Kidney epithelial cell (primary cell): ENCODE results near the gene LCN12. TPM values are rescaled to one million over a fixed set of nuclear protein-coding genes. Genes with fewer than 3 reads are reported as not detected.

ENCODE experiments used
- DNase-seq: peaks from one replicate; pipeline ENCODE4 v3.0.0-alpha.2; 2010; ENCODE audit warnings: low read depth
- H3K27me3 ChIP-seq: 2 replicates; pipeline ENCODE4 v1.6.0; 2011; ENCODE audit warnings: low read length; ENCODE audit not compliant: control insufficient read depth, insufficient read depth
- H3K36me3 ChIP-seq: 2 replicates; pipeline ENCODE4 v1.5.1; 2011; ENCODE audit warnings: low read length; ENCODE audit not compliant: control insufficient read depth, insufficient read depth
- H3K4me3 ChIP-seq: 2 replicates; pipeline ENCODE4 v1.5.1; 2011; ENCODE audit warnings: low read depth, mild to moderate bottlenecking, control low read depth, low read length
- CTCF ChIP-seq: IDR thresholded peaks from 2 replicates; pipeline ENCODE4 v1.5.1; 2011; ENCODE audit warnings: mild to moderate bottlenecking, moderate library complexity, low read length, control low read depth, inconsistent platforms; ENCODE audit not compliant: insufficient read depth, poor library complexity, severe bottlenecking
- total RNA-seq: library from RNA; depleted of rRNA; stranded (reverse); fragments of >200 nt; gene quantifications from 2 replicates; pipeline ENCODE4 v1.2.3, GENCODE V29; 2015

LCN12 gene
- total RNA-seq, 1 donor from 2014 or later, result 1.2 TPM

- H3K4me3 ChIP-seq, result no peak overlapping the region
- no peaks in the 10 kb centered on the region for H3K36me3 ChIP-seq
- TF ChIP-seq CTCF, result no peak
- DNase-seq, result no peak
- no peaks in the 10 kb centered on the region for H3K27me3 ChIP-seq
Measured at GRCh38 chr9:136957901-136958300, 5.8 kb downstream of the LCN12 start.

- Histone ChIP-seq H3K27me3 (no peaks in the 10 kb centered on the region), H3K36me3 (no peaks in the 10 kb centered on the region), H3K4me3 (no peak overlapping the region)
- DNase-seq, result no peak
- no peak for TF ChIP-seq CTCF
Measured at GRCh38 chr9:136958473-136958872, 6.4 kb downstream of the LCN12 start.

GRCh38 chr9:136958898-136959850 is 7.1 kb downstream of the LCN12 start:
- no peaks in the 10 kb centered on the region for H3K36me3 ChIP-seq
- no peak overlapping the region for H3K4me3 ChIP-seq
- TF ChIP-seq CTCF, result no peak
- no peak for DNase-seq
- no peaks in the 10 kb centered on the region for H3K27me3 ChIP-seq

GRCh38 chr9:136960212-136960937 is 8.3 kb downstream of the LCN12 start:
- no peak for TF ChIP-seq CTCF
- no peak overlapping the region for H3K4me3 ChIP-seq
- H3K36me3 ChIP-seq, result no peaks in the 10 kb centered on the region
- H3K27me3 ChIP-seq, result peaks cover 3% of the 10 kb centered on the region
- no peak for DNase-seq

GRCh38 chr9:136960938-136961275 is 8.8 kb downstream of the LCN12 start:
- H3K27me3 ChIP-seq, result peaks cover 4% of the 10 kb centered on the region
- DNase-seq, result no peak
- H3K4me3 ChIP-seq, result no peak overlapping the region
- no peak for TF ChIP-seq CTCF
- H3K36me3 ChIP-seq, result no peaks in the 10 kb centered on the region
